Mesenchymal stem cell (in vitro differentiated cells and primary cell): Measurements from ENCODE around the gene SLA2.
"Not testable (repeated sequence)": the region's sequence is repeated elsewhere in the genome, so short reads cannot be mapped to it uniquely, and the experiment has no call there.

Experiments
- DNase-seq: peaks from one replicate; pipeline ENCODE4 v3.0.0-alpha.2; 2013
- H2AFZ ChIP-seq: one replicate; pipeline ENCODE4 v1.6.1; 2013; ENCODE audit warnings: low read depth, mild to moderate bottlenecking, control low read depth, inconsistent platforms, low read length, moderate library complexity
- H2AK5ac ChIP-seq: 2 replicates; pipeline ENCODE4 v1.6.1; 2013; ENCODE audit warnings: low read length, moderate library complexity, mild to moderate bottlenecking, inconsistent platforms; ENCODE audit not compliant: severe bottlenecking
- H2BK120ac ChIP-seq: one replicate; pipeline ENCODE4 v1.6.1; 2013; ENCODE audit warnings: low read depth, mild to moderate bottlenecking, inconsistent platforms, low read length, moderate library complexity
- H2BK12ac ChIP-seq, 2 experiments: one replicate each; pipeline ENCODE4 v1.6.1; 2013; ENCODE audit warnings: inconsistent platforms in 2 of 2, low read length in 2 of 2, mild to moderate bottlenecking in 2 of 2, moderate library complexity in 2 of 2, control low read depth in 1 of 2
- H2BK15ac ChIP-seq: one replicate; pipeline ENCODE4 v1.6.1; 2013; ENCODE audit warnings: mild to moderate bottlenecking, low read depth, inconsistent platforms; ENCODE audit not compliant: poor library complexity, severe bottlenecking
- H2BK5ac ChIP-seq: 2 replicates; pipeline ENCODE4 v1.6.1; 2013; ENCODE audit warnings: low read depth, mild to moderate bottlenecking, low read length, control low read depth, inconsistent platforms; ENCODE audit not compliant: poor library complexity, severe bottlenecking
- H3K14ac ChIP-seq, 2 experiments: one replicate each; pipeline ENCODE4 v1.6.1; 2013; ENCODE audit warnings: inconsistent platforms in 2 of 2, low read length in 2 of 2, control low read depth in 1 of 2, mild to moderate bottlenecking in 1 of 2, moderate library complexity in 1 of 2
- H3K18ac ChIP-seq, 2 experiments: one replicate each; pipeline ENCODE4 v1.6.1; 2013; ENCODE audit warnings: inconsistent platforms in 2 of 2, low read length in 2 of 2, control low read depth in 1 of 2, low read depth in 1 of 2, mild to moderate bottlenecking in 1 of 2
- H3K23ac ChIP-seq, 2 experiments: one replicate each; pipeline ENCODE4 v1.6.1; 2013; ENCODE audit warnings: inconsistent platforms in 2 of 2, low read length in 2 of 2, mild to moderate bottlenecking in 2 of 2, moderate library complexity in 2 of 2, control low read depth in 1 of 2
- H3K27ac ChIP-seq: 2 replicates; pipeline ENCODE4 v1.5.1; 2013; ENCODE audit warnings: mild to moderate bottlenecking, moderate library complexity, low read length, control low read depth, inconsistent platforms; ENCODE audit not compliant: poor library complexity, severe bottlenecking
- H3K27me3 ChIP-seq, 2 experiments: 2 replicates each; pipeline versions ENCODE4 v1.6.1 to v1.7.0; 2013; ENCODE audit warnings: low read length in 2 of 2, mild to moderate bottlenecking in 2 of 2, moderate library complexity in 2 of 2, control low read depth in 1 of 2, inconsistent platforms in 1 of 2; ENCODE audit not compliant: control insufficient read depth in 1 of 2, insufficient read depth in 1 of 2
- H3K36me3 ChIP-seq, 2 experiments: 2 replicates each; pipeline versions ENCODE4 v1.6.1 to v1.7.0; 2013; ENCODE audit warnings: low read length in 2 of 2, control low read depth in 1 of 2, inconsistent platforms in 1 of 2, low read depth in 1 of 2, mild to moderate bottlenecking in 1 of 2; ENCODE audit not compliant: insufficient read depth in 2 of 2, control insufficient read depth in 1 of 2
- H3K4ac ChIP-seq, 2 experiments: one replicate each; pipeline ENCODE4 v1.6.1; 2013; ENCODE audit warnings: inconsistent platforms in 2 of 2, low read length in 2 of 2, mild to moderate bottlenecking in 2 of 2, moderate library complexity in 2 of 2, control low read depth in 1 of 2, low read depth in 1 of 2
- H3K4me1 ChIP-seq: 2 replicates; pipeline ENCODE4 v1.6.1; 2013; ENCODE audit warnings: low read depth, low read length, control low read depth; ENCODE audit not compliant: control insufficient read depth, insufficient read depth
- H3K4me2 ChIP-seq: 2 replicates; pipeline ENCODE4 v1.6.1; 2013; ENCODE audit warnings: low read length, mild to moderate bottlenecking, inconsistent platforms; ENCODE audit not compliant: poor library complexity, severe bottlenecking
- H3K4me3 ChIP-seq, 2 experiments: 2 replicates each; pipeline versions ENCODE4 v1.5.1 to v1.7.0; 2013; ENCODE audit warnings: low read length in 2 of 2, mild to moderate bottlenecking in 2 of 2, control low read depth in 1 of 2, low read depth in 1 of 2; ENCODE audit not compliant: insufficient read depth in 1 of 2
- H3K79me1 ChIP-seq: replicated peaks from 2 replicates; pipeline ENCODE4 v1.6.1; 2013; ENCODE audit warnings: mild to moderate bottlenecking, control low read depth, low read length, inconsistent platforms; ENCODE audit not compliant: poor library complexity, severe bottlenecking
- H3K9ac ChIP-seq: 2 replicates; pipeline ENCODE4 v1.7.0; 2013; ENCODE audit warnings: mild to moderate bottlenecking, low read length, moderate library complexity
- H3K9me3 ChIP-seq: 2 replicates; pipeline ENCODE4 v1.7.0; 2013; ENCODE audit warnings: mild to moderate bottlenecking, low read length; ENCODE audit not compliant: control insufficient read depth
- H4K8ac ChIP-seq: one replicate; pipeline ENCODE4 v1.6.1; 2013; ENCODE audit warnings: inconsistent platforms, mild to moderate bottlenecking, low read length, moderate library complexity
- H4K91ac ChIP-seq: one replicate; pipeline ENCODE4 v1.6.1; 2013; ENCODE audit warnings: mild to moderate bottlenecking, low read length, inconsistent platforms
- whole genome bisulfite sequencing: methylation state at CpG from one replicate; pipeline ENCODE4 v1.1.7; 2013; ENCODE audit warnings: mixed read lengths; 5-methylcytosine and 5-hydroxymethylcytosine counted together

SLA2 gene

GRCh38 chr20:36564726-36565121, 81.3 kb downstream of the SLA2 start:
- H3K79me1 ChIP-seq, H3K36me3 ChIP-seq, H3K27ac ChIP-seq: not testable (repeated sequence)

DNA sequence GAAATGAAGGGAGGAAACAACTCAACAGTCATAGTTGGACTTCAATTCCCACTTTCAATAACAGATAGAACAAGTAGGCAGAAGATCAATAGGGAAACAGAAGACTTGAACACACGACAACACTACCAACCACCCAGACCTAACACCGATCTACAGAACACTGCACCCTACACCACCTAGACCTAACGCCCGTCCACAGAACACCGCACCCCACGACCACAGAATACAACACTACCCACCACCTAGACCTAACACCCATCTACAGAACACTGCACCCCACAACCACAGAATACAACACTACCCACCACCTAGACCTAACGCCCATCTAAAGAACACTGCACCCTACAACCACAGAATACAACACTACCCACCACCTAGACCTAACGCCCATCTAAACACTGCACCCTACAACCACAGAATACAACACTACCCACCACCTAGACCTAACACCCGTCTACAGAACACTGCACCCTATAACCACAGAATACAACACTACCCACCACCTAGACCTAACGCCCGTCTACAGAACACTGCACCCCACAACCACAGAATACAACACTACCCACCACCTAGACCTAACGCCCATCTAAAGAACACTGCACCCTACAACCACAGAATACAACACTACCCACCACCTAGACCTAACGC, 81.8 kb downstream of the SLA2 start:
- H3K9me3 ChIP-seq: peaks cover 21% of the 10 kb centered on the region
- H3K79me1 ChIP-seq, H3K4me3 ChIP-seq, H2BK15ac ChIP-seq, H3K27me3 ChIP-seq, H3K18ac ChIP-seq, DNase-seq, H3K4ac ChIP-seq, H2BK12ac ChIP-seq, H3K36me3 ChIP-seq, H3K14ac ChIP-seq, H3K9ac ChIP-seq, H2AK5ac ChIP-seq, H2AFZ ChIP-seq, H2BK120ac ChIP-seq, H4K8ac ChIP-seq, H4K91ac ChIP-seq, H2BK5ac ChIP-seq, H3K4me2 ChIP-seq, H3K27ac ChIP-seq, H3K23ac ChIP-seq, H3K4me1 ChIP-seq: not testable (repeated sequence)
- WGBS: 91% methylated on average over 13 of the region's 13 CpGs

More at GRCh38 chr20:36564726-36565121, 81.3 kb downstream of the SLA2 start:
- not testable (repeated sequence) for H2BK120ac ChIP-seq, H2BK5ac ChIP-seq, H4K91ac ChIP-seq, H3K4me1 ChIP-seq, H3K4me3 ChIP-seq, H2AFZ ChIP-seq, H2AK5ac ChIP-seq, H3K27me3 ChIP-seq, H2BK12ac ChIP-seq, H3K4ac ChIP-seq, DNase-seq, H3K14ac ChIP-seq, H4K8ac ChIP-seq, H3K4me2 ChIP-seq, H3K23ac ChIP-seq, H3K9ac ChIP-seq, H3K18ac ChIP-seq, H2BK15ac ChIP-seq
- H3K9me3 ChIP-seq: peaks cover 21% of the 10 kb centered on the region
- 90% methylated on average over 6 of the region's 6 CpGs for WGBS

- DNase-seq: no peak
- H2AK5ac ChIP-seq: no peak overlapping the region
- H3K79me1 ChIP-seq: peaks cover 4% of the 10 kb centered on the region
- no peak overlapping the region for H3K27ac ChIP-seq
- H3K36me3 ChIP-seq: no peaks in the 10 kb centered on the region
- no peak overlapping the region for H4K91ac ChIP-seq
- H3K14ac ChIP-seq: no peak overlapping the region
- H3K4ac ChIP-seq: no peak overlapping the region
- H3K27me3 ChIP-seq: peaks cover 0 to 9% of the 10 kb centered on the region in 2 experiments
- H2BK120ac ChIP-seq: no peak overlapping the region
- H3K4me2 ChIP-seq: no peak overlapping the region
- H3K9me3 ChIP-seq: peaks cover 21% of the 10 kb centered on the region
- no peak overlapping the region for H2AFZ ChIP-seq
- H3K4me1 ChIP-seq: no peaks in the 10 kb centered on the region
- 100% methylated on average over 1 of the region's 1 CpG for WGBS
- no peak overlapping the region for H2BK12ac ChIP-seq
- H2BK5ac ChIP-seq: no peak overlapping the region
- no peak overlapping the region for H3K23ac ChIP-seq
- H4K8ac ChIP-seq: no peak overlapping the region
- H3K18ac ChIP-seq: no peak overlapping the region
- H3K4me3 ChIP-seq: no peak overlapping the region
- no peak overlapping the region for H2BK15ac ChIP-seq
- H3K9ac ChIP-seq: no peak overlapping the region
Measured at GRCh38 chr20:36563374-36563773, 82.6 kb downstream of the SLA2 start.

DNA sequence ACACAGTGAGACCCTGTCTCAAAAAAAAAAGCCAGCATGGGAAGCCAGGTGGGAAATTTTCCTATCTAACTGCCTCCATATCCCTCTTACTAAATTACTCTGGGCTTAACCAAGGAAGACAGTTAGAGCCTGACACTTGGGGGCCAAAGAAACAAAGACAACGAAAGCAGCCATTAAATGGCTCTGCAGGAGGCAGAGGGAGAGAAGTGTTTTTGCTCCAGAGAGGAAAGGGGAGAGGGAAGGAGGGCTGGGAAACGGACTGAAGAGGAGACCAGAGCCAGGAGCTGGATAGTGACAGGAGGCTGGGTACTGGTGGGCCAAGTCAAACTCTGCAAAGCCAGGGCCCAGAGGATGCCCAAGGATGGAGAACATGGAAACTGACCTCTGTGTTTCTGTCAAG, 83.3 kb downstream of the SLA2 start:
- WGBS: 48% methylated on average over 2 of the region's 2 CpGs
- H3K9ac ChIP-seq: no peak overlapping the region
- no peak for DNase-seq

More for the DNA sequence above, 83.3 kb downstream of the SLA2 start:
- no peak overlapping the region for H2AFZ ChIP-seq
- no peak overlapping the region for H3K14ac ChIP-seq
- H3K27ac ChIP-seq: no peak overlapping the region
- no peak overlapping the region for H4K8ac ChIP-seq
- H3K4ac ChIP-seq: no peak overlapping the region
- no peak overlapping the region for H2BK5ac ChIP-seq
- H3K18ac ChIP-seq: no peak overlapping the region
- no peaks in the 10 kb centered on the region for H3K4me1 ChIP-seq
- peaks cover 4% of the 10 kb centered on the region for H3K79me1 ChIP-seq
- H3K4me2 ChIP-seq: no peak overlapping the region
- no peak overlapping the region for H2BK120ac ChIP-seq
- no peak overlapping the region for H2BK12ac ChIP-seq
- no peak overlapping the region for H3K23ac ChIP-seq
- H3K4me3 ChIP-seq: no peak overlapping the region
- no peak overlapping the region for H4K91ac ChIP-seq
- peaks cover 21% of the 10 kb centered on the region for H3K9me3 ChIP-seq
- no peaks in the 10 kb centered on the region for H3K36me3 ChIP-seq
- peaks cover 0 to 9% of the 10 kb centered on the region in 2 experiments for H3K27me3 ChIP-seq
- no peak overlapping the region for H2AK5ac ChIP-seq
- no peak overlapping the region for H2BK15ac ChIP-seq
